Astrocyte (in vitro differentiated cells and primary cell): ENCODE results near the gene PPP2R5B. TPM values are rescaled to one million over a fixed set of nuclear protein-coding genes. Genes with fewer than 3 reads are reported as not detected.

Experiments
- DNase-seq: peaks from one replicate; pipeline ENCODE4 v3.0.0-alpha.2; 2010; ENCODE audit warnings: low read depth
- FAIRE-seq: peaks from 2 replicates; lab custom pipeline; 2011; peaks lifted over from hg19 to GRCh38; lab: Jason Lieb, UNC
- H2AFZ ChIP-seq: 2 replicates; pipeline ENCODE4 v1.6.0; 2012; ENCODE audit warnings: low read depth, low read length, inconsistent platforms
- H3K27ac ChIP-seq: 2 replicates; pipeline ENCODE4 v1.5.1; 2011; ENCODE audit warnings: low read depth, low read length, inconsistent platforms
- H3K27me3 ChIP-seq: 2 replicates; pipeline ENCODE4 v1.6.0; 2011; ENCODE audit warnings: low read length, inconsistent platforms; ENCODE audit not compliant: insufficient read depth
- H3K36me3 ChIP-seq: 2 replicates; pipeline ENCODE4 v1.5.1; 2011; ENCODE audit warnings: low read length, inconsistent platforms; ENCODE audit not compliant: insufficient read depth
- H3K4me1 ChIP-seq: 2 replicates; pipeline ENCODE4 v1.5.1; 2011; ENCODE audit warnings: low read length, inconsistent platforms; ENCODE audit not compliant: insufficient read depth
- H3K4me2 ChIP-seq: 2 replicates; pipeline ENCODE4 v1.6.0; 2012; ENCODE audit warnings: low read length, inconsistent platforms
- H3K4me3 ChIP-seq: 2 replicates; pipeline ENCODE4 v1.5.1; 2011; ENCODE audit warnings: low read depth, mild to moderate bottlenecking, low read length, inconsistent platforms; ENCODE audit not compliant: insufficient read depth
- H3K79me2 ChIP-seq: 2 replicates; pipeline ENCODE4 v1.6.0; 2012; ENCODE audit warnings: mild to moderate bottlenecking, low read length, inconsistent platforms; ENCODE audit not compliant: insufficient read depth
- H3K9ac ChIP-seq: 2 replicates; pipeline ENCODE4 v1.6.0; 2012; ENCODE audit warnings: mild to moderate bottlenecking, low read length, inconsistent platforms
- H3K9me3 ChIP-seq: 2 replicates; pipeline ENCODE4 v1.5.1; 2012; ENCODE audit warnings: low read depth, mild to moderate bottlenecking, low read length, inconsistent platforms; ENCODE audit not compliant: insufficient read depth
- H4K20me1 ChIP-seq: 2 replicates; pipeline ENCODE4 v1.6.0; 2012; ENCODE audit warnings: low read length, inconsistent platforms; ENCODE audit not compliant: insufficient read depth
- H3K27ac Mint-ChIP-seq: one replicate; pipeline ENCODE4 v1.8.0; 2021; ENCODE audit warnings: mild to moderate bottlenecking, mixed read lengths; ENCODE audit not compliant: unreplicated experiment
- H3K27me3 Mint-ChIP-seq: one replicate; pipeline ENCODE4 v1.8.0; 2021; ENCODE audit warnings: low read depth, mixed read lengths; ENCODE audit not compliant: unreplicated experiment
- H3K36me3 Mint-ChIP-seq: one replicate; pipeline ENCODE4 v1.8.0; 2021; ENCODE audit warnings: low read depth, mixed read lengths; ENCODE audit not compliant: unreplicated experiment
- H3K4me1 Mint-ChIP-seq: one replicate; pipeline ENCODE4 v1.8.0; 2021; ENCODE audit warnings: low read depth, mixed read lengths; ENCODE audit not compliant: unreplicated experiment
- H3K4me3 Mint-ChIP-seq: one replicate; pipeline ENCODE4 v1.8.0; 2021; ENCODE audit warnings: mild to moderate bottlenecking, moderate library complexity, mixed read lengths; ENCODE audit not compliant: unreplicated experiment
- H3K9me3 Mint-ChIP-seq: one replicate; pipeline ENCODE4 v1.8.0; 2021; ENCODE audit warnings: mild to moderate bottlenecking, mixed read lengths; ENCODE audit not compliant: unreplicated experiment
- CTCF ChIP-seq: IDR thresholded peaks from 2 replicates; pipeline ENCODE4 v1.5.1; 2011; ENCODE audit warnings: low read depth, mild to moderate bottlenecking, inconsistent platforms, low read length, moderate library complexity; ENCODE audit not compliant: insufficient read depth
- EZH2 ChIP-seq: IDR thresholded peaks from 2 replicates; pipeline ENCODE4 v1.6.1; 2012; ENCODE audit warnings: mild to moderate bottlenecking, low read length, inconsistent platforms; ENCODE audit not compliant: insufficient read depth
- total RNA-seq: library from RNA; stranded (reverse); gene quantifications from 2 replicates; pipeline ENCODE4 v1.2.1, GENCODE V29; 2021

The PPP2R5B gene
- total RNA-seq, 1 donor from 2014 or later: 24.1 TPM

GRCh38 chr11:64898541-64898940 lies 25.9 kb upstream of the PPP2R5B start:
- Mint-ChIP-seq H3K9me3 (no peaks in the 10 kb centered on the region), H3K27ac (no peak overlapping the region), H3K36me3 (peaks cover 9% of the 10 kb centered on the region), H3K4me1 (no peaks in the 10 kb centered on the region), H3K4me3 (no peak overlapping the region), H3K27me3 (no peaks in the 10 kb centered on the region)
- no peak for FAIRE-seq
- Histone ChIP-seq H3K79me2 (no peaks in the 10 kb centered on the region), H3K9me3 (no peaks in the 10 kb centered on the region), H3K27me3 (no peaks in the 10 kb centered on the region), H2AFZ (no peak overlapping the region), H3K27ac (no peak overlapping the region), H3K9ac (no peak overlapping the region), H3K4me3 (no peak overlapping the region), H3K4me1 (peaks cover 3% of the 10 kb centered on the region), H3K4me2 (no peak overlapping the region), H4K20me1 (no peaks in the 10 kb centered on the region), H3K36me3 (peaks cover 4% of the 10 kb centered on the region)
- no peak for DNase-seq
- no peak for TF ChIP-seq EZH2
- TF ChIP-seq CTCF: no peak

DNA sequence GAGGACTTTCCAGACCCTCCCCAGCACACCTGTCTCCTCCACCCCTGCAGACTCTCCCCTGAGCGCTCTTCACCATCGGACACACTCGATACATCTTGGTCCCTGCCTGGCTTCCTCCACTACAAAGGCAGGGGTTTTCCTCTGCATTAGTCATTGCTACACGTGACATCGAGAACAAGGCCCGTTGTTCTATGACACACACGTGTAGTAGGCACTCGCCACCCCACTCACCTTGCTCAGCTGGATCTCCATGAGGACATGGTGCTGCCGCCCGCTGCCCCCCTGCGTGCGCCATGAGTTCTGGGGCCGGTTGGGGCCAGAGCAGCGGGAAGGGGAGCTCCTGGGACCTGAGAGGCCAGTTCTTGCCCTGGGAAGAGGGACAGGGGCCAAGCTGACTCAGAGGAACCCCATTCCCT lies 24.2 kb upstream of the PPP2R5B start:
- Mint-ChIP-seq H3K27ac (no peak overlapping the region), H3K9me3 (no peaks in the 10 kb centered on the region), H3K4me3 (no peak overlapping the region), H3K4me1 (no peaks in the 10 kb centered on the region), H3K36me3 (peaks cover 11% of the 10 kb centered on the region), H3K27me3 (no peaks in the 10 kb centered on the region)
- TF ChIP-seq CTCF: no peak
- TF ChIP-seq EZH2: no peak
- Histone ChIP-seq H2AFZ (no peak overlapping the region), H3K27me3 (no peaks in the 10 kb centered on the region), H3K79me2 (no peaks in the 10 kb centered on the region), H3K9ac (no peak overlapping the region), H3K4me3 (no peak overlapping the region), H3K27ac (no peak overlapping the region), H3K36me3 (peaks cover 4% of the 10 kb centered on the region), H4K20me1 (no peaks in the 10 kb centered on the region), H3K4me1 (peaks cover 3% of the 10 kb centered on the region), H3K9me3 (no peaks in the 10 kb centered on the region), H3K4me2 (no peak overlapping the region)
- DNase-seq (no peak), FAIRE-seq (no peak)

- Mint-ChIP-seq H3K4me3 (no peak overlapping the region), H3K27me3 (no peaks in the 10 kb centered on the region), H3K36me3 (peaks cover 13% of the 10 kb centered on the region), H3K9me3 (no peaks in the 10 kb centered on the region), H3K27ac (no peak overlapping the region), H3K4me1 (no peaks in the 10 kb centered on the region)
- Histone ChIP-seq H3K4me3 (no peak overlapping the region), H4K20me1 (no peaks in the 10 kb centered on the region), H3K9me3 (no peaks in the 10 kb centered on the region), H2AFZ (no peak overlapping the region), H3K4me2 (no peak overlapping the region), H3K9ac (no peak overlapping the region), H3K79me2 (no peaks in the 10 kb centered on the region), H3K27ac (no peak overlapping the region), H3K27me3 (no peaks in the 10 kb centered on the region), H3K36me3 (peaks cover 4% of the 10 kb centered on the region), H3K4me1 (peaks cover 3% of the 10 kb centered on the region)
- TF ChIP-seq CTCF (no peak), EZH2 (no peak)
- FAIRE-seq: no peak
- no peak for DNase-seq
Observed at GRCh38 chr11:64900774-64901173, 23.7 kb upstream of the PPP2R5B start.
